IMR-90 (cell line): ENCODE results near the gene BLOC1S6. TPM values are rescaled to one million over a fixed set of nuclear protein-coding genes. Genes with fewer than 3 reads are reported as not detected.

Source experiments
- ATAC-seq: fragments of 200-7000 bp; cut with Tn5 transposase; 2 replicates; pipeline ENCODE4 v1.9.1; 2020; ENCODE audit warnings: low read depth, mild to moderate bottlenecking, moderate library complexity
- BruUV-seq: library from RNA; stranded (reverse); fragments of 400-500 nt; replicated peaks from 2 replicates; lab custom pipeline; 2021; lab: Mats Ljungman, UMichigan
- CTCF ChIA-PET: fragments of 300-600 bp; formaldehyde crosslinking; extraction: SDS; loops from one replicate; lab custom pipeline; 2021; ENCODE audit warnings: antibody characterized with exemption; lab: Yijun Ruan, JAX
- POLR2A ChIA-PET: fragments of 300-600 bp; sonication (Branson Sonifier 250); formaldehyde crosslinking; loops from one replicate; lab custom pipeline; 2022; ENCODE audit warnings: antibody characterized with exemption; ENCODE audit not compliant: unreplicated experiment; lab: Charles Lee
- DNase-seq: peaks from one replicate; pipeline ENCODE4 v3.0.0; 2013
- H2AFZ ChIP-seq: replicated peaks from 2 replicates; pipeline ENCODE3; 2013; ENCODE audit warnings: low read length, mild to moderate bottlenecking; ENCODE audit not compliant: poor library complexity
- H2AK5ac ChIP-seq: 2 replicates; pipeline ENCODE4 v1.6.1; 2013; ENCODE audit warnings: low read depth, low read length, inconsistent platforms
- H2AK9ac ChIP-seq: replicated peaks from 2 replicates; pipeline ENCODE3; 2013; ENCODE audit warnings: mild to moderate bottlenecking, low read depth, low read length, moderate library complexity; ENCODE audit not compliant: poor library complexity
- H2BK120ac ChIP-seq: 2 replicates; pipeline ENCODE4 v1.6.1; 2013; ENCODE audit warnings: low read depth, low read length, inconsistent platforms
- H2BK15ac ChIP-seq: 3 replicates; pipeline ENCODE4 v1.6.1; 2013; ENCODE audit warnings: low read depth, low read length, inconsistent platforms
- H2BK20ac ChIP-seq: 2 replicates; pipeline ENCODE4 v1.6.1; 2013; ENCODE audit warnings: low read depth, mild to moderate bottlenecking, inconsistent platforms, low read length, moderate library complexity
- H2BK5ac ChIP-seq: 2 replicates; pipeline ENCODE4 v1.6.1; 2013; ENCODE audit warnings: mild to moderate bottlenecking, low read depth, low read length, inconsistent platforms; ENCODE audit not compliant: poor library complexity, severe bottlenecking
- H3K14ac ChIP-seq: replicated peaks from 2 replicates; pipeline ENCODE4 v1.6.1; 2013; ENCODE audit warnings: low read depth, low read length, inconsistent platforms
- H3K18ac ChIP-seq: 2 replicates; pipeline ENCODE4 v1.6.1; 2013; ENCODE audit warnings: low read depth, low read length, control low read depth
- H3K23ac ChIP-seq: 2 replicates; pipeline ENCODE4 v1.6.1; 2013; ENCODE audit warnings: low read depth, low read length, inconsistent platforms
- H3K27ac ChIP-seq: 2 replicates; pipeline ENCODE4 v1.5.1; 2013; ENCODE audit warnings: mild to moderate bottlenecking, control low read depth, low read length; ENCODE audit not compliant: insufficient read depth
- H3K27me3 ChIP-seq: 2 replicates; pipeline ENCODE4 v1.6.1; 2013; ENCODE audit warnings: low read length; ENCODE audit not compliant: control insufficient read depth, insufficient read depth
- H3K36me3 ChIP-seq: 2 replicates; pipeline ENCODE4 v1.6.1; 2013; ENCODE audit warnings: low read length, mixed read lengths; ENCODE audit not compliant: control insufficient read depth, insufficient read depth
- H3K4ac ChIP-seq: 2 replicates; pipeline ENCODE4 v1.6.1; 2013; ENCODE audit warnings: low read depth, low read length, inconsistent platforms
- H3K4me1 ChIP-seq: 2 replicates; pipeline ENCODE4 v1.6.1; 2013; ENCODE audit warnings: low read length, mixed read lengths; ENCODE audit not compliant: control insufficient read depth, insufficient read depth
- H3K4me2 ChIP-seq: 2 replicates; pipeline ENCODE4 v1.6.1; 2013; ENCODE audit warnings: low read depth, mild to moderate bottlenecking, control low read depth, low read length, moderate library complexity
- H3K4me3 ChIP-seq: 2 replicates; pipeline ENCODE4 v1.5.1; 2013; ENCODE audit warnings: low read depth, mild to moderate bottlenecking, control low read depth, low read length, moderate library complexity; ENCODE audit not compliant: insufficient read depth
- H3K56ac ChIP-seq: 2 replicates; pipeline ENCODE4 v1.6.1; 2013; ENCODE audit warnings: low read length, inconsistent platforms; ENCODE audit not compliant: insufficient read depth; ENCODE audit errors: extremely low read depth
- H3K79me1 ChIP-seq, 2 experiments: 2 replicates each; pipeline ENCODE4 v1.6.1; 2013; ENCODE audit warnings: low read length in 2 of 2, inconsistent platforms in 1 of 2, low read depth in 1 of 2
- H3K9ac ChIP-seq: 2 replicates; pipeline ENCODE4 v1.6.1; 2013; ENCODE audit warnings: low read depth, low read length, control low read depth
- H3K9me1 ChIP-seq: 2 replicates; pipeline ENCODE4 v1.6.1; 2013; ENCODE audit warnings: low read length, inconsistent platforms; ENCODE audit not compliant: insufficient read depth
- H3K9me3 ChIP-seq: 2 replicates; pipeline ENCODE4 v1.6.1; 2013; ENCODE audit warnings: low read length; ENCODE audit not compliant: control insufficient read depth, insufficient read depth
- H4K20me1 ChIP-seq: 2 replicates; pipeline ENCODE4 v1.6.1; 2013; ENCODE audit warnings: low read length, inconsistent platforms; ENCODE audit not compliant: insufficient read depth
- H4K5ac ChIP-seq: 2 replicates; pipeline ENCODE4 v1.6.1; 2013; ENCODE audit warnings: mild to moderate bottlenecking, low read depth, low read length, control low read depth
- H4K8ac ChIP-seq, 2 experiments: 2 replicates each; pipeline ENCODE4 v1.6.1; 2013; ENCODE audit warnings: low read depth in 2 of 2, low read length in 2 of 2, control low read depth in 1 of 2, inconsistent platforms in 1 of 2
- H4K91ac ChIP-seq: 2 replicates; pipeline ENCODE4 v1.6.1; 2013; ENCODE audit warnings: low read depth, low read length, inconsistent platforms; ENCODE audit not compliant: insufficient read depth
- RCOR1 ChIP-seq: IDR thresholded peaks from 2 replicates; pipeline ENCODE4 v1.6.1; 2012; ENCODE audit warnings: mild to moderate bottlenecking, low read length, improper control_type of control experiment; ENCODE audit not compliant: insufficient replicate concordance
- WGBS, 2 experiments: methylation state at CpG; one replicate each; pipeline versions ENCODE4 v1.1.5 to v1.1.7; 2013; ENCODE audit warnings: missing lambda C conversion rate in 2 of 2; ENCODE audit not compliant: insufficient read length in 1 of 2; ENCODE audit errors: extremely low coverage in 2 of 2; 5-methylcytosine and 5-hydroxymethylcytosine counted together
- dilution Hi-C: fragments of 300-500 bp; cut with HindIII; formaldehyde crosslinking; loops from one replicate; pipeline ENCODE4 v1.14.3; 2018; ENCODE audit warnings: low sequenced_read_pairs; ENCODE audit not compliant: unreplicated experiment
- in situ Hi-C: fragments of 300-500 bp; cut with MboI; formaldehyde crosslinking; loops from 3 replicates; pipeline ENCODE4 v1.14.3; 2019; ENCODE audit warnings: low sequenced_read_pairs, inconsistent platforms, mixed read lengths
- intact Hi-C: fragments of 100-400 bp; cut with micrococcal nuclease; formaldehyde crosslinking; loops from 2 replicates; pipeline ENCODE4 v1.10.0; 2022
- polyA plus RNA-seq, 3 experiments: library from polyadenylated mRNA; depleted of rRNA; stranded (reverse); fragments of >200 nt; gene quantifications; 2 replicates each; pipeline ENCODE4 v1.2.3, GENCODE V29; 2012; ENCODE audit warnings: low replicate concordance in 1 of 3
- total RNA-seq: library from RNA; depleted of rRNA; stranded (reverse); fragments of >200 nt; gene quantifications from 2 replicates; pipeline ENCODE4 v1.2.3, GENCODE V29; 2012

Gene BLOC1S6
- total and polyA plus RNA-seq, 2 of the 4 experiments (the other 2 are of a cell fraction) = 21.7 to 40.9 TPM

GRCh38 chr15:45647828-45648227 is 60.6 kb downstream of the BLOC1S6 start:
- Histone ChIP-seq H2AK9ac (no peak overlapping the region), H2AK5ac (no peak overlapping the region), H2AFZ (no peak overlapping the region), H3K36me3 (no peaks in the 10 kb centered on the region; the same call in none of the 2 replicates), H3K56ac (no peak overlapping the region), H4K91ac (no peak overlapping the region), H3K23ac (no peak overlapping the region), H3K4me3 (no peak overlapping the region), H2BK5ac (no peak overlapping the region), H4K8ac (no peak overlapping the region), H3K4me1 (peaks cover 15% of the 10 kb centered on the region), H2BK120ac (no peak overlapping the region), H3K79me1 (peaks cover 5 to 21% of the 10 kb centered on the region in 2 experiments; a peak in 2 of 4 replicates), H4K20me1 (no peaks in the 10 kb centered on the region), H3K4me2 (no peak overlapping the region), H2BK20ac (no peak overlapping the region), H3K9ac (no peak overlapping the region), H3K27me3 (no peaks in the 10 kb centered on the region), H3K9me1 (peaks cover 16% of the 10 kb centered on the region), H3K14ac (no peak overlapping the region), H3K27ac (no peak overlapping the region), H3K9me3 (no peaks in the 10 kb centered on the region), H4K5ac (no peak overlapping the region), H3K4ac (no peak overlapping the region), H2BK15ac (no peak overlapping the region), H3K18ac (no peak overlapping the region)
- intact Hi-C loops (no loop called here), dilution Hi-C loops (no loop called here), in situ Hi-C loops (no loop called here)
- POLR2A ChIA-PET = no interaction called here
- DNase-seq (no peak), ATAC-seq (no peak)
- no peak for TF ChIP-seq RCOR1
- no TSS peak for BruUV-seq
- no CpG with 5 or more reads among the region's 6 CpGs for WGBS, 2 experiments
- CTCF ChIA-PET = no interaction called here
